ENCODE data around the gene TNFRSF9.

DNA sequence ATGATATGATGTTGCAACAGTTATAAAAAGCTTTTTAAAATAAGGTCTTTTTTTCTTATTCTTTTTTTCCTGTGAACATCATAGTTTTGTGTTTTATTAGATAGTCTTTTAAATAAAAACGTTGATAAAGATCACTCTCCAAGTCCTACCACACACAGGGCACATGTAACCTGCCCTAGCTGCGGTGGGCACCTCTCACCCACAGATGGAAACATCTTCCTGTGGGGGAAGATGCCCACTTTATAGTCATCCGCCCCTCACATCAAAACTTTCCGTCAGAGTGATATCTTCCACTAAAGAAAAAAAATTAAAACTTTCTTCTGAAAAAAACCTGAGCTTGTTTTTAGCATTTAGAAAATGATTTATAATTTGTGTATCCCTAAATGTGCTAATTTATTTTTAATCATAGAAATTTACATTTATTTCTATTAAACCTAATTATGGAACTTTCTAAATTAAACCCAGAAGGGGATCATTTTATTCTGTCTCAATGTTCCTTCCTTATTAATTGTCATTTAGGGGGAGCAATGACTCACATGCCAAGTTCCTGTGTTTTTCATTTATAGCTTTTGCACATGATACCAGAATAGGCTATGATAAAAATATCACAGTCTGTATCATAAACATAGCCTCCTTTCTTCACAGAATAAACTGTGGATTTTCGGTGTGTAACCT, 24.7 kb downstream of the TNFRSF9 start:
- TF ChIP-seq, protein P1, sequence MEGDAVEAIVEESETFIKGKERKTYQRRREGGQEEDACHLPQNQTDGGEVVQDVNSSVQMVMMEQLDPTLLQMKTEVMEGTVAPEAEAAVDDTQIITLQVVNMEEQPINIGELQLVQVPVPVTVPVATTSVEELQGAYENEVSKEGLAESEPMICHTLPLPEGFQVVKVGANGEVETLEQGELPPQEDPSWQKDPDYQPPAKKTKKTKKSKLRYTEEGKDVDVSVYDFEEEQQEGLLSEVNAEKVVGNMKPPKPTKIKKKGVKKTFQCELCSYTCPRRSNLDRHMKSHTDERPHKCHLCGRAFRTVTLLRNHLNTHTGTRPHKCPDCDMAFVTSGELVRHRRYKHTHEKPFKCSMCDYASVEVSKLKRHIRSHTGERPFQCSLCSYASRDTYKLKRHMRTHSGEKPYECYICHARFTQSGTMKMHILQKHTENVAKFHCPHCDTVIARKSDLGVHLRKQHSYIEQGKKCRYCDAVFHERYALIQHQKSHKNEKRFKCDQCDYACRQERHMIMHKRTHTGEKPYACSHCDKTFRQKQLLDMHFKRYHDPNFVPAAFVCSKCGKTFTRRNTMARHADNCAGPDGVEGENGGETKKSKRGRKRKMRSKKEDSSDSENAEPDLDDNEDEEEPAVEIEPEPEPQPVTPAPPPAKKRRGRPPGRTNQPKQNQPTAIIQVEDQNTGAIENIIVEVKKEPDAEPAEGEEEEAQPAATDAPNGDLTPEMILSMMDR (IDR thresholded peaks at IDR 0.05; ENCODE audit: poor library complexity), result no peak
- no peak for TF ChIP-seq EZH2 (IDR thresholded peaks at IDR 0.05; ENCODE audit: borderline replicate concordance)

Data from hepatocyte (in vitro differentiated cells).